ENCODE measurements around the gene STK11.

GRCh38 chr19:1275976-1276627, 70.5 kb downstream of the STK11 start:
- TF ChIP-seq CTCF (IDR thresholded peaks at IDR 0.05) (no peak), POLR2A (IDR thresholded peaks at IDR 0.05) (no peak)

All from lower leg skin (tissue), 3 donors.